ENCODE results near the gene POU4F1.

POU4F1 gene

GRCh38 chr13:78607409-78608251 lies 4.3 kb upstream of the POU4F1 start:
- in situ Hi-C loops (cut with MboI; ENCODE audit: low sequenced_read_pairs), result no loop called here

GRCh38 chr13:78606471-78607408 lies 3.4 kb upstream of the POU4F1 start:
- in situ Hi-C loops (cut with MboI; ENCODE audit: low sequenced_read_pairs), result no loop called here

- in situ Hi-C loops (cut with MboI; ENCODE audit: low sequenced_read_pairs), result no loop called here
These were observed 1.6 kb upstream of the POU4F1 start for GRCh38 chr13:78604782-78605611.

GRCh38 chr13:78602561-78603239 lies 652 bp downstream of the POU4F1 start:
- in situ Hi-C loops (cut with MboI; ENCODE audit: low sequenced_read_pairs), result no loop called here

- in situ Hi-C loops (cut with MboI; ENCODE audit: low sequenced_read_pairs), result no loop called here
These were observed 1.3 kb downstream of the POU4F1 start for GRCh38 chr13:78601874-78602560.

- in situ Hi-C loops (cut with MboI; ENCODE audit: low sequenced_read_pairs), result no loop called here
These were observed 2.1 kb downstream of the POU4F1 start for GRCh38 chr13:78601124-78601873.

GRCh38 chr13:78600280-78600883 lies 3.0 kb downstream of the POU4F1 start:
- in situ Hi-C loops (cut with MboI; ENCODE audit: low sequenced_read_pairs), result no loop called here

- in situ Hi-C loops (cut with MboI; ENCODE audit: low sequenced_read_pairs), result no loop called here
These were observed 3.6 kb downstream of the POU4F1 start for GRCh38 chr13:78599645-78600279.

- in situ Hi-C loops (cut with MboI; ENCODE audit: low sequenced_read_pairs), result no loop called here
These were observed 4.2 kb downstream of the POU4F1 start for GRCh38 chr13:78598966-78599644.

GRCh38 chr13:78598116-78598781 lies 5.1 kb downstream of the POU4F1 start:
- in situ Hi-C loops (cut with MboI; ENCODE audit: low sequenced_read_pairs), result no loop called here

- in situ Hi-C loops (cut with MboI; ENCODE audit: low sequenced_read_pairs), result no loop called here
These were observed 5.8 kb downstream of the POU4F1 start for GRCh38 chr13:78597602-78597932.

- in situ Hi-C loops (cut with MboI; ENCODE audit: low sequenced_read_pairs), result no loop called here
These were observed 6.4 kb downstream of the POU4F1 start for GRCh38 chr13:78596736-78597601.

- in situ Hi-C loops (cut with MboI; ENCODE audit: low sequenced_read_pairs), result no loop called here
These were observed 7.0 kb downstream of the POU4F1 start for GRCh38 chr13:78596399-78596735.

GRCh38 chr13:78595495-78596398 lies 7.6 kb downstream of the POU4F1 start:
- in situ Hi-C loops (cut with MboI; ENCODE audit: low sequenced_read_pairs), result no loop called here

GRCh38 chr13:78594456-78594975 lies 8.8 kb downstream of the POU4F1 start:
- in situ Hi-C loops (cut with MboI; ENCODE audit: low sequenced_read_pairs), result no loop called here
